HG03342 (cell line): ENCODE measurements around the gene C1QTNF1.

Experiments used
- ATAC-seq: cut with Tn5 transposase; IDR thresholded peaks from one replicate; pipeline ENCODE4 v1.9.1; 2021; ENCODE audit warnings: mild to moderate bottlenecking, moderate library complexity; ENCODE audit not compliant: unreplicated experiment

Gene C1QTNF1

DNA sequence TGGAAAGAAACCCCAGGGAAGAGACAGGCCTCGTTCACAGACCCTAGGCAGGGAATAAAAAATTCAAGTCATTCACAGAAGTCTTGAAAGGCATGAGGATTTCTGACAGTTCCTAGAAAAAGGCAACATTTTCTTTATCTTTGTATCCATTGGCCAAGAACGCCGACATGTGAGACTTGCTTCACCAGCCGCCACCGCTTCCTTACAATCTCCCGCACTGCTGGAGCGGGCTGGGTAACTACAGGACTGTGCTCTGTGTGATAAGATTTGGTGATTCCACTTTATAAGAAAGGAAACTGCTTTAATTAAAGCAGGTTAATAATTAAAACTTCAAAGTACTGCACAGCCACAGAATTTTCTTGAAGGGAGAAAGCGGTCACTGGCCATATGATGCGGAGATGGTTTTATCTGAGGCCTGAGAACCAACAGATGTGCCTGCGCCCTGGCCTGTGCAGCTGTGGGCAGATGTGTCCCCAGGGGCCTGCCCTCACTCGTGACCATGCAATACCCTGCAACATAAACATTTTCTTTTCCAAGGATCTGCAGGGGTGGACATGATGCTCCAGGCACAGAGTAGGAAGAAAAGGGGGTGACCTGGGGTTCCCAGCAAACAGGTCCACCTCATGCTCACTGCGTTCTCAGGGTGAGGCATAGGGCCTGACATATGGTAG lies 31.3 kb upstream of the C1QTNF1 start:
- ATAC-seq: no peak

DNA sequence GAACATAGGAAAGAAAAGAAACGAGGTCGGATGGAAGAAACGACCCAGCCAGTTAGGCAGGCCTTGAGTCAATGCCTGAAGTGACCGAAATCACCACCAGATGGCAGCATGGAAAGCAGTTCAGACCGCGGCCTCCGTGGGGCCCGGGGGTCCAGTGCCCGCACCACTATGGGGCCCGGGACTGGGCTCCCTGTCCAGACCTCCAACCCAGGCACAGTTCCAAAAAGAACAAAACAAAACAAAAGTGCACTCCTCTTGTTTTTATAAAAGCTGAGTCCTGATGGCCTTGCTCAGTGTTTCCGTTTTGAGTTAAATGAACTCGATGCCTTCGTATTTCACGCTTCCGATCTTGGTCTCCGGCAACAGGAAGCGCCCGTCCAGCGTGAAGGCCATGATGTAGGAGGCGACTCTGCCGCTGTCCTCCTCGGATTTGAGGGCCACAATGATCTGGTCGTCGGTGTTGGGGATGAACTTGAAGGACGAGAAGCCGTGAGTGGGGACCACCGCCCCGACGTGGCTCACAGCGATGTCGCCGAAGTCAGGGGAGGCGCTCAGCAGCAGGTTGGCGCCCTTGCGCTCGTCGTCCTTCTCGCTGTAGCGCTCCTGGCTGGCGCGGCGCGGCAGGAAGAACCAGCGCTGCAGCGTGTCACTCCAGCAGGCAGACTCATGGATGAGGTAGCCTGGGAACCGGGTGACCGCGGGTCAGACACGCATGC lies 30.6 kb upstream of the C1QTNF1 start:
- no peak for ATAC-seq

DNA sequence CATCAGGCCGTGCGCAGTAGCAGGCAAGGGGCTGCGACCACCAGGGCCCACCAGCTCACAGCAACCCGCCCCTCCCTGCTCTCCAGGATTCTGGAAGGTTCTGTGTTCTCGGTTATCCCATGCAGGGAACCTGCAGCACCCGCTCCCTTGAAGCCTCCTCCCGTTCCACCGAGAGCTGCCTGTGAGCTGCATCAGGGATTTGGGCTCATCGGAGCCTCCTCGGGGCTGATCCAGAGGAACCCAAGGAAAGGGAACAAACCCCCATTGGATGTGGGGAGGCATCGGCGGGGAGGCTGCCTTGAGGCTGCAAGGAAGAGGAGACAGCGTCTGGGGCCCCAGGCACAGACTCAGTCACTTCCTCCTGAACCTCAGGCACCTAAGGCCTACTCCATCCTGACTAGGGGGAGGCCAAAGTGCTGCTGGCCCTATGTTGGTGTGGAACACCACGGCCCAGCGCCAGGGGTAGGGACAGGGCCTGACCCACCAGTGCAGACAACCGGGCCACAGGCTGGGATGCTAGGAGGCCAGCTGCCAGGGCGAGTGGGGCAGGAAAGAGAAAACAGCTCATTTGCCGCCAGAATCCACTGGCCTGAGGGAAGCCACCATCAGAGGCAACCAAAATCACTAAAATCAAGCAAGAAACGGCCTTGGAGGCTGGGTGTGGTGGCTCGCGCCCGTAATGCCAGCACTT lies 29.8 kb upstream of the C1QTNF1 start:
- no peak for ATAC-seq

DNA sequence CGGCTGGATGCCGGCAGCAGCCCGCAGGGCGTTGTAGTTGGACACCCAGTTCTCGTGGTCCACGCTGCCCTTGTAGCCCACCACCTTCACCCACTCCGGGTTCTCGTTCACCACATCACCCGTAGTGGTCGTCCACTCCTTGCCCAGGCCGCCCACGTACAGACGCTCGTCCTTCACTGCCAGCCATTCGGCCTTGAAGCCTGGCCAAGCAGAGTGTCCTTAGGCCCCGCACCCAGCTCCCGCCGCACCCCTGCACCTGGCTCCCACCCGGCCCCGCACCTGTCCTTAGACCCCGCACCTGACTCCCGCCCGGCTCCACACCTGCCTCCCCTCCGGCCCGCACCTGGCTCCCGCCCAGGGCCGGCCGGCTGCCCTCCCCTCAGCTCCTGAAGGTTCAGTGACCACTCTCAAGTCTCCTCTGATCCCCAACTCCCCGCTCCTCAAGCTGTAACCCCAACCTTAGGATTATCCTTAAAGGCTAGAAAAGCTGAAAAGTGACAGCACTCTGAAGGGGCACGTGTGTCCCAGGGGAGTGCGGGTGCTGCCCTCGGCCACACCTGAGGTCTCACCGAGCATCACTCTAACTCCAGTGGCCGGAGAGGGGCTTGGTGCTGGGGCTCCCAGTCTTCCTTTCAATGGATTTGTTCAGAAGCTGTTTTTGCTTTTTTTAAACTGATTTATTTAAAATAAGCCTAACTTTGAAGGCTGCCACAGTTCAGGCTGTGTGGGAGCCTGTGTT lies 28.8 kb upstream of the C1QTNF1 start:
- ATAC-seq: no peak

DNA sequence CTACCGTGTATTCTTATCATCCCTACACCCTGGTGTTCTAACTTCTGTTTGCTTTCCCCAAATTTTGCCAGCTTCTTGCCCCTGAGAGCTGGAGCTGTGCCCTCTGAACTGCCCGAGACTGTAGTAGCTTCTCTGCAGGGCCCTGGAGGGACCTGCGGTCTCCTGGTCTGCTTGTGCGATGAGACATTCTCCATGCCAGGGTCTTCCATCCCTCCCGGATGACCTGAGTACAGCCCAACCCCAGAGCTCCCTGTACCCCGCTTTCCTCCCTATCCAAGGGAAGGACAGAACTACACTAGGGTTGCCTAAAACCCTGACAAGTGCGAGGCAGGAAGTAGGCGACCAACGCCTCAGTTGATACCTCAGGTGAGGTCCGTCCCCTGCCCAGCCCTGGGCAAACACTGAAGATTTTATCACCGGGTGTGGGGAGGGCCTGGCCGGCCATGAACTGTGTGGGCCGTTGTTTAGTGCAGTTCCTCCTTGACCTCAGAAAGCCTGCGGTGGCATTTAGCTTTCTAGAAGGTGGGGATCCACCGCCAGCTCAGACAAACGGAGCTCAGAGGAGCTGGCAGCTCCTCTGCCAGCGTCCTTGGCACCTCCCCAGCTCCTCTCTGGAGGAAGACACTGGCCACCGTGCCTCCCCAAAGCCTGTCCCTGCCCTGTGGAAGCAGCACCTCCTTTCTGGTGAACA lies 28.1 kb upstream of the C1QTNF1 start:
- no peak for ATAC-seq

DNA sequence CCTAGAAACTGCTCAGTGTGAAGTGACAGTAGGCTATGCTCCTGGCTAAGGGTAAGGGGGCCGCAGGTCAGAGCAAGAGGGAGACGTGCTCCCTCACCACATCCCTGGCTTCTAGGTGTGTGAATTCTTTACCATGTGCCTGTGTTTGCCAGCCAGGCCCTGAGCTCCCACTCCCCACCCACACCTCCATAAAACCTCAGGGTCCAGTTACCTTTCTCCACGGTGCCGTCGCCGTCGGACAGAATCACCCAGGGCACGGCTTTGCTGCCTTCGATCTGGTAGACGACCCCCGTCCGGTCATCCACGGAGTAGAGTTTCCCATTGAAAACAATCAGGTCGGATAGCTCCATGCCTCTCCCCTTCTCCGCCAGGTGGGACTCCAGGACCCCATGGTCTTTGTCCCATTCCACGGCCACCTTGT lies 27.2 kb upstream of the C1QTNF1 start:
- ATAC-seq: no peak

DNA sequence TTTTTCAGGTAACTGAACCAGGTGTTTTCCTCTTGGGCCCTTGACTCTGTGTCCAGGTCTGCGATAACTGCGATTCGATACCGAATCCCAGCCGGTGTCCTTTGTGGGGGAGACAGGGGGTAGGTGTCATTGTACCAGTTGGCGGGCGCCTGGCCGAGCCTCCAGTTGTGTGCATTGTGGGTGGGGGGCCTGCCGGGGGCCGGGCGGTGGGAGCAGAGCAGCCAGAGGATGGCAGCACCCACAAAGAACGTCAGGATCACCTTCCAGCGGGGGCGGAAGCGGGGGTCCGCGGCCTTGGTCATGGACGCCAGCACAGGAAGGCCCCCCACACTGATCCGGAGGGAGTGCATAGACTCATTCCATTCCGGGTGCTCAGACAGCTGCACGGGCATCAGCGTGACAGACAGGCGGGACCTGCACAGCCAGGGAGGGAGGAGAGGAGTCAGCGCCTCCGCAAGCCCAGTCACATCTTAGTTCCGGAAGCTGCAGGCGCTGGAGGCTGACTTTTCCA lies 26.7 kb upstream of the C1QTNF1 start:
- ATAC-seq: no peak

DNA sequence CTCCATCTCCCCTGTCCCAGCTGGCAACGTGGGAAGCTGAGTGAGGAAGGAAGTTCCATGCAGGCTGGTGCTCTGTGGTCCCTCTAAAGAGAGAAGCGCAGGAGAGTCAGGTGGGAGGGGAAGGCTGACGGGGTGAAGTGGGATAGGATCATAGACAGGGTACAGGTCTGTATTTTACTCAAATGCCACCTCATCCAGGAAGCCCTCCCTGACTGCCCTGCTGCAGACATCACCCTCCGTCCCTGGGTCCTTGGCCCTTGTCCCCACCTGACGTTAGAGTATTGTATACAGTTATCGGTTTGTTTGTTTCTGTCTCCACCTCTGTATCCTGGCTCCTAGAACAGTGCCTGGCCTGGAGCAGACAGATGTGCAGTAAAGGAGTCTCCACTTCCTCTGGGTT lies 26.1 kb upstream of the C1QTNF1 start:
- ATAC-seq: no peak

DNA sequence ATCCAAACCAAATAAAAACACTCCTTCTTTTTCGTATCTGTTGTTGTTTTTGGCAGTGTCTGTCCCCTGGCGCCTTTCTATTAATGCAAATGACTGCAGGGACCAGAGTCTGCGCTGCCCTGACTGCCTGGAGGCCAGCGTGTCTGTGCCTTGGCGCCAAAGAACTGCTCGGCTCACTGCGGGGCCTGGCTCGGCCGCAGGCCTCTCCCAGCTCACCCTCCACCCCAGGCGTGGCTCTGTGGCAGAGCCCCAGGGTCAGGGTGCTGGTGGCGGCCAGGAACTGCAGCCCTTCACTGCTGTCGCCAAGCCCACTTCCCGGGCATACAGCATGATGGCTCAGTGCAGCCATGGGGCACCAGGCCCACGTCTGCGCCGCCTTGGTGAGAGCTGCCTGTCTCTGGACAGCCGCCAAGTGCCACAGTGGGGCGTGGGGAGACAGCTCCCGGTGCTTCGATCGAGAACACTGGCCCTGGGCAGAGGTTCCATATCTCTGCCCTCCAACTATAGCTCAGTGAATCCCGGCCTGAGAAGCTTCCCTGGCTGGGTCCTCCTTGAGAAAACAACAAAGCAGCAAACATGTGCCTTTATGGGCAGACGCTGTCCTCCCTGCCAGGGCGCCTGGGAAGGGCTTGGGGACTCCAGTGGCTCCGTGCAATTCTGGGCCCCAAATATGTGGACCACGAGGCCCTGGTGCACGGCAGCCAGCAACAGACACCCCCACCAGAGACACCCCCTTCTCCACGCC lies 25.5 kb upstream of the C1QTNF1 start:
- no peak for ATAC-seq

DNA sequence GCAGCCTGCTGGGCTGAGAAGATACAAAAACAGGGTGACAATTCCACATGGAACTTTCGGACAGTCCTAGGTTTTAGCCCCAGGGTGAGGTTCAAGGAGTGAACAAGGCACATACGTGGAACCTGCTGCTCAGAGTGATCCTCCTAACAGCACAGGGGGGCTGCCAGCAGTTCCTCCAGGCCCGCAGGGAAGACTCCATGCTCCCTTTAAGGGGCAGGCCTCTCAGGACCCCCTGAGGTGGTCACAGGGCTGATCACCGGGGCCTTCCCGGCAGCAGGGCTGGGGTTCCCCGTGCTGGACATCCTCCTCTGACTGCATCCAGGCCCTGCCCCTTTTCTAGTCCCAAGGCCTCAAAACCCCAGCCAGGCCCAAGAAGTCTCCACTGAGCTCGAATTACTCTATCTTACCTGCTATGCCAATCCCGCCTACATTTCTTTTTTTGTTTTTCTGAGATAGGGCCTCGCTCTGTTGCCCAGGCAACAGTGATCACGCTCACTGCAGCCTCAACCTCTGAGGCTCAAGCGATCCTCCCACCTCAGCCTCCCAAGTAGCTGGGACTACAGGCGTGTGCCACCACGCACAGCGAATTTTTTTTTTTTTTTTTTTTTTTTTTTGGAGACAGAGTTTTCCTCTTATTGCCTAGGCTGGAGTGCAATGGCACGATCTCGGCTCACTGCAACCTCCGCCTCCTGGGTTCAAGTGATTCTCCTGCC lies 24.8 kb upstream of the C1QTNF1 start:
- no peak for ATAC-seq

DNA sequence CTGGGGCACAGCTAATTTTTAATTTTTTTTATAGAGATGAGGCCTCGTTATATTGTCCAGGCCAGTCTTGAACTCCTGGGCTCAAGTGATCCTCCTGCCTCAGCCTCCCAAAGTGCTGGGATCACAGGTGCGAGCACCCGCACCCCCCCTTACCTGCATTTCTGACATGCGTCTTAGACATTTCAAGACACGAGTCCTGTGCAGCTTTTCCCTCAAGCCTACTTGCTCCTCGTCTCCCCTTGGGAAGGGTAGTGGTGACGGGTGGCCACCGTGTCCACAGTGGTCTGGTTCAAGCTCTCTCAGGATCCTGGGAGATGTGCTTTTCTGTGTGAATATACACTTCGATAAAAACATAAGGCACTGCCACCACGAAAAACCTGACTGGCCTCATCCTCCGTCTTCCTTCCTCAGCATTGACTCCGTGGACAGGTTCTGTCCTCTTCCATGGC lies 24.0 kb upstream of the C1QTNF1 start:
- no peak for ATAC-seq

DNA sequence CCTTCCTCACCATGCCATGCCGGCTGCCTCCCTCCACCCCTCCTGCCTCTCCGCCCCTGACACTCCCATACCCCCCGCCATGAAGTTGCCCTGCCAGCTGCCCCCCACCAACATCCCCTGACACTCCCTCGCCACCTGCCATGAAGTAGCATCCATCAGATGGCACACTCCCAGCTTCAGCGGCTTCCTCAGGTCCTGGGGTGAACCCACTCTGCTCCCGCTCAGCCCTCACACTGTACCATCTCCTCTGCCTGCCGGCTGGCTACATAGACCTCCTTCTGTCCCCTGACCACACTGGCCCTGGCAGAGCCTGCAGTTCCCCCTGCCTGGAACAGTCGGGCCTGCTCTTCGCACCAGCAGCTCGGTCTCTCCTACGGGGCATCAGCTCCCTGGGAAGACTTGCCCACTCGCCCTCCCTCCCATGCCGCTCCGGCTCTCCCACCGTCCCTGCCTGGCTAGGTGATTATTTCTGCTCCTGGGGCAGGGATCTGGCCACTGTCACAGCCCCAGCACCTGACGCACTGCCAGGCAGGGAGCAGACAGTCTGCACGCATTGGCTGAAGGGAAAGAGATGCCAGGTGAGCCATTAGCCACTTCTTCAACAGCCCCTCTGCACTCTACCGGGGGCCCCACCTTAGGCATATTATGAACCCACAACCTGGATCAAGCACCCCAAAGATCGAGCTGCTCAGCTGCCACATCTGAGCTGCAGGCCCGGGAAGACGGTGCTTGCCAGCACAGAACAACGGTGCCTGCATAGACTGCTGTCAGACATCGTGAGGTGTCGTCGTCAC lies 23.4 kb upstream of the C1QTNF1 start:
- ATAC-seq: no peak

DNA sequence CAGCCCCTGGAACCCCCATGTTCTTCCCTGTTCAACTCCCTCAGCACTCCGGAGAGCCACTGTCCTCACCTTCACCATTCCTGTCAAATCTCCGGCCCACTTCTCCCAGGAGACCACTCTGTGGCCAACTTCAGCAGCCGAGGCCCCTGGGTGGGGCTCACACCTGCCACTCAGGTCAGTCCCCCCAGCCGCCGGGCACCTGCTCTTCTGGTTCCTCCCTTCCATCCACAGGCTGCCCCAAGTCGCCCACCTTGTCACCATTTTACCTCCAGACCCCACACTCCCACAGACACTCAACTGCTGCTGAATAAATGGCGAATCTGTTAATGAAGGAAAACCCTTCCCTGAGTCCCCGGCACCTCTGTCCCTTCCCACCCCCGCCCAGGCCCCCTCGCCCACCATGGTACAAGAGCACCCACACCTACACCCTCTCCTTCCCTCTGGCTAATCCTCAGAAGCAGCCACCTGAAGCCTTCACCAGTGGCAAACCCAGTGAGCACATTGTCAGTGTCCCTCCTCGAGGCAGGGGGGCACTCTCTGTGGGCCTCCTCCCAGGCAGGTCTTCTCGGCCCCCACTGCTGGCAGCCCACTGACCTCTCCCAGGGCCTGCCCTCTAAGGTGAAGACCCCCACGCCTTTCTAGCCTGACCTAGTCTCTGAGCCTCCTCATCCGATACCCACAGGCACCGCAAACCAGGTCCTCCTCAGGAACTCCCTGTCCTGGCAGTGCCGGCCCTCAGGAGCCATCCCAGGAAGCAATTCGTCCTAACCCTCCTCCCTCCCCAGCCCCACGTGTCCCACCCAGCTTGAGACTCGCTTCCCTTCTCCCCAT lies 22.6 kb upstream of the C1QTNF1 start:
- ATAC-seq: no peak

DNA sequence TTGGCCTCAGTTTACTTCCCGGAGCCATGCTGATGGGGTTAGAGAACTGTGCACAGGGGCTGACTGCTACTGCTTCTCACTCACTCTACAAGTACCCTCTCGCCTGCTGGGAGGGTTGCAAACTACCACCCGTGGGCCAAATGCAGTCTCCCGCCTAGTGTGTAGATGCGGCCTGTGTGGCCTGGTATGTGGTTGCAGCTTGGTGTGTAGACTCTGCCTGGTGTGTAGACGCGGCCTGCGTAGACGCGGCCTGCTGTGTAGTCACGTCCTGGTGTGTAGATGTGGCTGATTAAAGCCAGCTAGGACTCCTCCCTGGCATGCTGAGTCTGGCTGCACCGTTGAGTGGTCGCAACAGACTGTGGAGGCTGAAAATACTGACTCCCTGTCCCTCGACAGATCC lies 21.7 kb upstream of the C1QTNF1 start:
- ATAC-seq: no peak

DNA sequence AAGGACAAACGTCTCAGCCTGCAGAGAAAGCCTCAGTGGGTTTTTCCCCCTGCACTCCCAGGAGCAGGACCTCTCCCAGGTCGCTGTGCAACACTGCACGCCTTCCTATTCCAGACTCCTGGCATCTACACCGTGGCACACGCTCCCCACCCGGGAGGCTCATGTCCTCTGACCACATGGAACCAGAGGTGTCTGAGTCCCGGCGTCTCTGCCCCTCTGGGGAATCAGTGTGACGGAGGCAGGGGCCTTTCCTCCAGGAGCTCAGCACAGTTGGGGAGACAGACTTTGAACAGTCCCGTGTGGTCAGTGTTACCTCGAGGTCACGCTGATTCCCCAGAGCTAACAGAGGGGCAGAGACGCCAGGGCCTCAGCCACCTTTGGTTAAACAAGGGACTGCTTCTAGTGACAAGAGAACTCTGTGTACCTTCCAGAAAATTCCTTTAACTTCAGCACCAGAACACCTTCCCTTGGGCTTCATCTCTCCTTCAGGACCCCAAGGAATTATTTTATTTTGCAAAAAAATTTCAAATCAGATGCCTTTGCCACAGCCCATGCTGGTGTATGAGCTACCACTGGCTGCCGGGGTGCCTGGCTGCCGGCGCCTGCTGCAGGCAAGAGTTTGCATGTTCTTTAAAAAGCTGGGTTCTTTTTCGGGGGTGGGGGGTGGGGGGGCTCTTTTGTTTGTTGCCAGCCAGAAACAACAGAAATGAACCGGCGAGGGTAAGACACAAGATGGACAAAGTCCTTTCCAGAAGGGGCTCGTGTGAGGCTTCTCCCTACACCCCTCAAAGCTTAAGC lies 21.0 kb upstream of the C1QTNF1 start:
- no peak for ATAC-seq

DNA sequence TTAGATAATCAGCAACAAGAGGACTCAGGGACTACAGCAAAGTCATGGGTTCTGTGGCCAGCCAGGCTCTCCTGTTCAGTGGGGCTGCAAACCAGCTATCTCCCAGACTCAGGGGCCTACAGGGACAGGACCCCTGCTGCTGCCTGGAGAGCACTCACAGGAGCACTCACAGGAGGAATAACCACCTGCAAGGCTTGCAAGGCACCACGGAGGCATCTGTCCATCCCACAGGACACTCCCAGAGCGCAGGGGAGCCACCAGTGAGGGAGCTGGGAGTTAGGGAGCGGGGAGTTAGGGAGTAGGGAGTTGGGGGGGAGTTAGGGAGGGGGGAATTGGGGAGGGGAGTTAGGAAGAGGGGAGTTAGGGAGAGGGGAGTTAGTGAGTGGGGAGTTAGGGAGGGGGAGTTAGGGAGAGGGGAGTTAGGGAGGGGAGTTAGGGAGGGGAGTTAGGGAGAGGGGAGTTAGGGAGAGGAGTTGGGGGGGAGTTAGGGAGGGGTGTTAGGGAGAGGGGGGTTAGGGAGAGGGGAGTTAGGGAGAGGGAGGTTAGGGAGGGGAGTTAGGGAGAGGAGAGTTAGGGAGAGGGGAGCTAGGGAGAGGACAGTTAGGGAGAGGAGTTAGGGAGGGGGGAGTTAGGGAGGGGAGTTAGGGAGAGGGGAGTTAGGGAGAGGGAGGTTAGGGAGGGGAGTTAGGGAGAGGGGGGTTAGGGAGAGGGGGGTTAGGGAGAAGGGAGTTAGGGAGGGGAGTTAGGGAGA lies 20.1 kb upstream of the C1QTNF1 start:
- ATAC-seq: no peak
